ENCODE data around the gene ASCC3.

The ASCC3 gene

GRCh38 chr6:100461917-100462705 is 419.0 kb downstream of the ASCC3 start:
- DNase-seq: no peak

GRCh38 chr6:100461278-100461916 is 419.7 kb downstream of the ASCC3 start:
- DNase-seq: peak; percentile 3

GRCh38 chr6:100460650-100461204 is 420.4 kb downstream of the ASCC3 start:
- no peak for DNase-seq

- DNase-seq: no peak
These were observed 421.4 kb downstream of the ASCC3 start for GRCh38 chr6:100459592-100460184.

- DNase-seq: no peak
These were observed 422.1 kb downstream of the ASCC3 start for GRCh38 chr6:100458841-100459591.
